Lower leg skin (tissue), 4 donors: ENCODE results near the gene FLRT2. TPM values are rescaled to one million over a fixed set of nuclear protein-coding genes. Genes with fewer than 3 reads are reported as not detected.

Source experiments
- DNase-seq, 2 donors: peaks; one replicate each; pipeline ENCODE4 v3.0.0-alpha.2; 2019; ENCODE audit warnings: low spot score in 2 of 2
- H3K4me3 ChIP-seq: fragments of 200-600 bp; sonication (generic); 2 replicates; pipeline ENCODE4 v1.5.1; 2017; ENCODE audit warnings: mild to moderate bottlenecking, low read depth; ENCODE audit not compliant: poor library complexity, severe bottlenecking
- CTCF ChIP-seq, 3 donors: fragments of 450-650 bp; IDR thresholded peaks; one replicate each; pipeline ENCODE4 v1.5.1; 2016; ENCODE audit warnings: antibody characterized with exemption in 3 of 3, mild to moderate bottlenecking in 3 of 3, moderate library complexity in 2 of 3
- POLR2A ChIP-seq, 2 donors: fragments of 450-650 bp; IDR thresholded peaks; one replicate each; pipeline ENCODE4 v1.6.1; 2016 to 2017; ENCODE audit warnings: antibody characterized with exemption in 2 of 2, mild to moderate bottlenecking in 1 of 2, moderate library complexity in 1 of 2
- WGBS, 2 donors: methylation state at CpG; one replicate each; pipeline ENCODE4 v1.1.5; 2018; 5-methylcytosine and 5-hydroxymethylcytosine counted together
- intact Hi-C: fragments of 100-400 bp; cut with DNase I; formaldehyde crosslinking; loops from one replicate; pipeline ENCODE4 v1.15.0; 2023; ENCODE audit warnings: low total_unique reads
- total RNA-seq, 4 donors: library from RNA; depleted of rRNA; stranded (reverse); fragments of >200 nt; gene quantifications; one replicate each; pipeline ENCODE4 v1.1.0, GENCODE V29; 2016

The FLRT2 gene
- total RNA-seq, 4 donors from 2014 or later = 11.5 to 36.5 (median 28.0) TPM

- intact Hi-C loops = no loop called here
- WGBS, 2 donors = 62 to 78% methylated on average over 3 of the region's 3 CpGs
- H3K4me3 ChIP-seq = no peak overlapping the region
- no peak for TF ChIP-seq CTCF (IDR thresholded peaks at IDR 0.05)
- no peak for TF ChIP-seq POLR2A (IDR thresholded peaks at IDR 0.05)
- no peak for DNase-seq
These were observed 24.2 kb downstream of the FLRT2 start for GRCh38 chr14:85554106-85554505.

GRCh38 chr14:85556267-85556666 is 26.3 kb downstream of the FLRT2 start:
- WGBS, 2 donors = 58 to 73% methylated on average over 1 of the region's 1 CpG

GRCh38 chr14:85558505-85558904 is 28.6 kb downstream of the FLRT2 start:
- intact Hi-C loops = no loop called here
- 75% methylated on average over 2 of the region's 2 CpGs for WGBS, 2 donors
- H3K4me3 ChIP-seq = no peak overlapping the region
- TF ChIP-seq POLR2A (IDR thresholded peaks at IDR 0.05) = no peak
- TF ChIP-seq CTCF (IDR thresholded peaks at IDR 0.05) = no peak
- DNase-seq = no peak

More at GRCh38 chr14:85556267-85556666, 26.3 kb downstream of the FLRT2 start:
- no peak overlapping the region for H3K4me3 ChIP-seq
- no peak for TF ChIP-seq POLR2A (IDR thresholded peaks at IDR 0.05)
- no peak for TF ChIP-seq CTCF (IDR thresholded peaks at IDR 0.05)
- no peak for DNase-seq
- intact Hi-C loops = no loop called here

GRCh38 chr14:85562630-85563029 is 32.7 kb downstream of the FLRT2 start:
- intact Hi-C loops = no loop called here
- 82 to 91% methylated on average over 5 of the region's 5 CpGs for WGBS, 2 donors
- H3K4me3 ChIP-seq = no peak overlapping the region
- no peak for DNase-seq
- TF ChIP-seq POLR2A (IDR thresholded peaks at IDR 0.05) (no peak), CTCF (IDR thresholded peaks at IDR 0.05) (no peak)

- no peak for DNase-seq
- 84 to 87% methylated on average over 3 of the region's 3 CpGs for WGBS, 2 donors
- no peak for TF ChIP-seq CTCF (IDR thresholded peaks at IDR 0.05)
- no peak for TF ChIP-seq POLR2A (IDR thresholded peaks at IDR 0.05)
- H3K4me3 ChIP-seq = no peak overlapping the region
- intact Hi-C loops = no loop called here
These were observed 35.0 kb downstream of the FLRT2 start for GRCh38 chr14:85564841-85565527.

GRCh38 chr14:85565862-85566296 is 35.9 kb downstream of the FLRT2 start:
- intact Hi-C loops = no loop called here
- H3K4me3 ChIP-seq = no peak overlapping the region
- DNase-seq = no peak
- WGBS, 2 donors = 40 to 49% methylated on average over 3 of the region's 3 CpGs
- TF ChIP-seq POLR2A (IDR thresholded peaks at IDR 0.05) (no peak), CTCF (IDR thresholded peaks at IDR 0.05) (no peak)
